ENCODE results near the gene RASA1.

Gene RASA1

GRCh38 chr5:87267574-87268125 lies at the start of gene RASA1:
Gene RASA1, plus strand, starts transcription at chr5:87267883. Its CDS starts 569 bp downstream, at chr5:87268452.
- peak within 1 kb of the TSS; percentile 95 for H3K9ac ChIP-seq (ENCODE audit: low read length)
- no peaks in the 10 kb centered on the region for H3K36me3 ChIP-seq (ENCODE audit: control insufficient read depth, insufficient read depth, low read length)
- H3K4me3 ChIP-seq (ENCODE audit: low read length), result peak within 1 kb of the TSS; percentile 72
- peaks cover 10% of the 10 kb centered on the region for H3K4me1 ChIP-seq (ENCODE audit: control insufficient read depth, insufficient read depth, low read length)
- H3K9me3 ChIP-seq (ENCODE audit: control insufficient read depth, low read length), result no peaks in the 10 kb centered on the region
- no peaks in the 10 kb centered on the region for H3K27me3 ChIP-seq (ENCODE audit: control insufficient read depth, insufficient read depth, low read length)

DNA sequence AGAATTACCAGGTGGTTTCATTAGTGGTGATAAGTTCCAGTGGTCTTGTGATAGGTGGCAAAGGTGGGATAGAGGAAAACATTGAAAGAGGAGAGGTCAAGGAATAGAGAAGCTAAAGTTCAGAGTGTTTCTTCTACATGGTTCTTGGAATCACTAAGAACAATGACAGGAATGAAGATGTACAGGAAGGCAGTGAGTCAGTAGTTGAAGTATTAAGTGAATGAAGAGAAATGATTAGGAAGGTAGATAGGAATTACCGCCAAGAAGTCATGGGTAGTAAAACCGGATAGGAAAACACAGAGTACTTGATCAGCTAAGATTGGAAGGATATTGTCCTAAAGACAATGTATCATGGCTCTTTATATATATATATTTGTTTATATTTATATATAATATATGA lies 37.9 kb upstream of the RASA1 start:
- Histone ChIP-seq H3K36me3 (ENCODE audit: control insufficient read depth, insufficient read depth, low read length) (no peaks in the 10 kb centered on the region), H3K27me3 (ENCODE audit: control insufficient read depth, insufficient read depth, low read length) (no peaks in the 10 kb centered on the region), H3K9ac (ENCODE audit: low read length) (no peak overlapping the region), H3K4me1 (ENCODE audit: control insufficient read depth, insufficient read depth, low read length) (no peaks in the 10 kb centered on the region), H3K9me3 (ENCODE audit: control insufficient read depth, low read length) (no peaks in the 10 kb centered on the region), H3K4me3 (ENCODE audit: low read length) (no peak overlapping the region)

- Histone ChIP-seq H3K27me3 (ENCODE audit: control insufficient read depth, insufficient read depth, low read length) (no peaks in the 10 kb centered on the region), H3K9ac (ENCODE audit: low read length) (no peak overlapping the region), H3K36me3 (ENCODE audit: control insufficient read depth, insufficient read depth, low read length) (no peaks in the 10 kb centered on the region), H3K4me3 (ENCODE audit: low read length) (no peak overlapping the region), H3K4me1 (ENCODE audit: control insufficient read depth, insufficient read depth, low read length) (no peaks in the 10 kb centered on the region), H3K9me3 (ENCODE audit: control insufficient read depth, low read length) (no peaks in the 10 kb centered on the region)
Measured at GRCh38 chr5:87231037-87231808, 36.5 kb upstream of the RASA1 start.

GRCh38 chr5:87233143-87233542 lies 34.5 kb upstream of the RASA1 start:
- H3K9me3 ChIP-seq (ENCODE audit: control insufficient read depth, low read length), result no peaks in the 10 kb centered on the region

DNA sequence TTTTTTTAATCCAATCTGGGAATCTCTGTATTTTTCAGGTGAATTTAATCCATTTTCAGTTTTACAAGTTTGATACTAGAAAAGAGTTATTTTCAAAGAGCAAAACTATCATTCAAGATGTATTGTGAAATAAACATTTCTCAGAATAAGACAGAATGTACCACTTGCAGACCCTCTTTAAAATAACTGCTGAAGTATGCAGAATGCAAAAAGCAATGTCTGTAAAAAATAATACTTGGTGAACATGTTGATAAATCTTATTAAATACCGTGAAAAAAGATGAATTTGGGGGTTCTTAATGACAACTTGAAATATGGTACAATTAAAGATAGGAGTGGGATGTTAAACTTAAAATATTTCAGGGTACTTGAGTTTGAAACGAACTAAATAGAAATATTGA lies 26.1 kb upstream of the RASA1 start:
- Histone ChIP-seq H3K4me1 (ENCODE audit: control insufficient read depth, insufficient read depth, low read length) (no peaks in the 10 kb centered on the region), H3K4me3 (ENCODE audit: low read length) (no peak overlapping the region), H3K36me3 (ENCODE audit: control insufficient read depth, insufficient read depth, low read length) (no peaks in the 10 kb centered on the region), H3K9ac (ENCODE audit: low read length) (no peak overlapping the region), H3K27me3 (ENCODE audit: control insufficient read depth, insufficient read depth, low read length) (no peaks in the 10 kb centered on the region), H3K9me3 (ENCODE audit: control insufficient read depth, low read length) (no peaks in the 10 kb centered on the region)

More at GRCh38 chr5:87233143-87233542, 34.5 kb upstream of the RASA1 start:
- Histone ChIP-seq H3K36me3 (ENCODE audit: control insufficient read depth, insufficient read depth, low read length) (no peaks in the 10 kb centered on the region), H3K27me3 (ENCODE audit: control insufficient read depth, insufficient read depth, low read length) (no peaks in the 10 kb centered on the region), H3K9ac (ENCODE audit: low read length) (no peak overlapping the region), H3K4me3 (ENCODE audit: low read length) (no peak overlapping the region), H3K4me1 (ENCODE audit: control insufficient read depth, insufficient read depth, low read length) (no peaks in the 10 kb centered on the region)

- Histone ChIP-seq H3K9me3 (ENCODE audit: control insufficient read depth, low read length) (no peaks in the 10 kb centered on the region), H3K4me3 (ENCODE audit: low read length) (no peak overlapping the region), H3K9ac (ENCODE audit: low read length) (no peak overlapping the region), H3K36me3 (ENCODE audit: control insufficient read depth, insufficient read depth, low read length) (no peaks in the 10 kb centered on the region), H3K4me1 (ENCODE audit: control insufficient read depth, insufficient read depth, low read length) (no peaks in the 10 kb centered on the region), H3K27me3 (ENCODE audit: control insufficient read depth, insufficient read depth, low read length) (no peaks in the 10 kb centered on the region)
Measured at GRCh38 chr5:87242242-87242641, 25.4 kb upstream of the RASA1 start.

DNA sequence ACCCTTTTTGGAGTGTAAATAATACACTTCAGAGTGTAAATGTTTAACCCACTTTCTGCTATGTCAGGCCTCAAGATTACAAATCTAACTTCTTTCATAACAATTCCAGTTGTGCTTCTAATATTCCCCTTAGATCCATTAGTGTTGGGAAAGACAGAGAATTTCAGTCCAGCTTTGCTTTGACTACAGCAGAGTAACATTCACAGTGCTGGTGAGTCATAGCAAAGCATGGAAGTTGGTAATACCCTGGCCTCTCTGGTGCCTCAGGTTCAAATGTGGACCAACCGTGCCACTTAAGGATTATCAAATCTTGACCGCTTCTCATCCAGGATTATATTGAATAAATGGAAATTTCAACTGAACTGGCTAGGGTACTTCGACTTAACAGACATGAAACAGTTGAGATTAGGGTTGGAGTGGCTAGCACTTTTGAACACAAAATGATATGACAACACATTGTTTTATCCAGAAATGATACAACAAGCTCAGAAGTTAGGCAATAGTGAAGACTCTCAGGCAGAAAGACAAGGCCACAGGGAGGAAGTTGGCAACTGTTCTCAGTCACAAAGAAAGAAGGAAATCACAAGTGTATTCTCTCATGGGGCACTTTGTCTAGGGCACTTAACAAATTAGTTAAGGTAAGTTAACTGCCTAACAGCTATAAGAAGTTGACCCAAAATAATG lies 24.4 kb upstream of the RASA1 start:
- Histone ChIP-seq H3K27me3 (ENCODE audit: control insufficient read depth, insufficient read depth, low read length) (no peaks in the 10 kb centered on the region), H3K4me3 (ENCODE audit: low read length) (no peak overlapping the region), H3K9me3 (ENCODE audit: control insufficient read depth, low read length) (no peaks in the 10 kb centered on the region), H3K4me1 (ENCODE audit: control insufficient read depth, insufficient read depth, low read length) (no peaks in the 10 kb centered on the region), H3K36me3 (ENCODE audit: control insufficient read depth, insufficient read depth, low read length) (no peaks in the 10 kb centered on the region), H3K9ac (ENCODE audit: low read length) (no peak overlapping the region)

- no peaks in the 10 kb centered on the region for H3K4me1 ChIP-seq (ENCODE audit: control insufficient read depth, insufficient read depth, low read length)
- no peak overlapping the region for H3K9ac ChIP-seq (ENCODE audit: low read length)
- no peaks in the 10 kb centered on the region for H3K36me3 ChIP-seq (ENCODE audit: control insufficient read depth, insufficient read depth, low read length)
- no peaks in the 10 kb centered on the region for H3K9me3 ChIP-seq (ENCODE audit: control insufficient read depth, low read length)
- no peak overlapping the region for H3K4me3 ChIP-seq (ENCODE audit: low read length)
- H3K27me3 ChIP-seq (ENCODE audit: control insufficient read depth, insufficient read depth, low read length), result no peaks in the 10 kb centered on the region
Measured at GRCh38 chr5:87245451-87245850, 22.2 kb upstream of the RASA1 start.

DNA sequence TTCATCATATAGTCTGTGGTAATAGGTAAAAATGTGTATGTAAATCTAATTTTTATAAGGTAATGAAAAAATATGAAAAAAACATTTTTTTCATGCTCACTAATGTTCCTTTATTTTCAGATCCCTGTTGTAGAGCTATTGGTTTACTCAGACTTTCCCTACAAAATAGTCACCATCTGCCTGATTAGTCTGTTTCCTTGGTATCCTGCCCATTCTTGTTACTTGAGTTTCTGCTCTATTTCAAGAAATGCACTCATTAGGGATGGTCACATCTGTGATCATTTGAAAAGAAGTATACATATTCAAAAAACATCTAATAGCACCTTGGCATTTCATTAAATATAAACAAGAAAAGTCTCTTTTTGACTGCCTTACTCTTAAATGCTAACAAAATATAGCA lies 21.6 kb upstream of the RASA1 start:
- Histone ChIP-seq H3K4me3 (ENCODE audit: low read length) (no peak overlapping the region), H3K9me3 (ENCODE audit: control insufficient read depth, low read length) (no peaks in the 10 kb centered on the region), H3K4me1 (ENCODE audit: control insufficient read depth, insufficient read depth, low read length) (no peaks in the 10 kb centered on the region), H3K27me3 (ENCODE audit: control insufficient read depth, insufficient read depth, low read length) (no peaks in the 10 kb centered on the region), H3K9ac (ENCODE audit: low read length) (no peak overlapping the region), H3K36me3 (ENCODE audit: control insufficient read depth, insufficient read depth, low read length) (no peaks in the 10 kb centered on the region)

- no peaks in the 10 kb centered on the region for H3K27me3 ChIP-seq (ENCODE audit: control insufficient read depth, insufficient read depth, low read length)
- no peak overlapping the region for H3K9ac ChIP-seq (ENCODE audit: low read length)
- H3K4me3 ChIP-seq (ENCODE audit: low read length), result no peak overlapping the region
- no peaks in the 10 kb centered on the region for H3K4me1 ChIP-seq (ENCODE audit: control insufficient read depth, insufficient read depth, low read length)
- H3K36me3 ChIP-seq (ENCODE audit: control insufficient read depth, insufficient read depth, low read length), result no peaks in the 10 kb centered on the region
- H3K9me3 ChIP-seq (ENCODE audit: control insufficient read depth, low read length), result no peaks in the 10 kb centered on the region
Measured at GRCh38 chr5:87252283-87252605, 15.4 kb upstream of the RASA1 start.

DNA sequence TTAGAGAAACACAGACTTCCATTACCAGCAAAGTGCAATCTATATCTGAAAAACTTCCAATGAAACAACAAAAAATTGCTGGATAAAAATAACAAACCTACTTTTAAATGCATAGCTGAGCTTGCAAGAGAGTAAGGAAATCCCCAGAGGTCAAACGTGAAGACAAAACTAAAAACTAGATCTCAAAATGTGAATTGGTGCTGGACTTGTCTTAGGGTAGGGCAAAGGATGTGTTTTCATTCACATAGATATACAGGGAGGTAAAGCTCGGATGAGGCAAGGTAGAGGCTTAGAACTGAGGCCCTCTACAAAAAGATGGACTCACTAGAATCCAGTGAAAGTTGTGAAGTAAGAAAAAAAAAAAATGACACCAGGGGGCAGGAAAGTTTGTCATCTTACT lies 13.6 kb upstream of the RASA1 start:
- Histone ChIP-seq H3K4me3 (ENCODE audit: low read length) (no peak overlapping the region), H3K4me1 (ENCODE audit: control insufficient read depth, insufficient read depth, low read length) (no peaks in the 10 kb centered on the region), H3K27me3 (ENCODE audit: control insufficient read depth, insufficient read depth, low read length) (no peaks in the 10 kb centered on the region), H3K36me3 (ENCODE audit: control insufficient read depth, insufficient read depth, low read length) (no peaks in the 10 kb centered on the region), H3K9me3 (ENCODE audit: control insufficient read depth, low read length) (no peaks in the 10 kb centered on the region), H3K9ac (ENCODE audit: low read length) (no peak overlapping the region)

DNA sequence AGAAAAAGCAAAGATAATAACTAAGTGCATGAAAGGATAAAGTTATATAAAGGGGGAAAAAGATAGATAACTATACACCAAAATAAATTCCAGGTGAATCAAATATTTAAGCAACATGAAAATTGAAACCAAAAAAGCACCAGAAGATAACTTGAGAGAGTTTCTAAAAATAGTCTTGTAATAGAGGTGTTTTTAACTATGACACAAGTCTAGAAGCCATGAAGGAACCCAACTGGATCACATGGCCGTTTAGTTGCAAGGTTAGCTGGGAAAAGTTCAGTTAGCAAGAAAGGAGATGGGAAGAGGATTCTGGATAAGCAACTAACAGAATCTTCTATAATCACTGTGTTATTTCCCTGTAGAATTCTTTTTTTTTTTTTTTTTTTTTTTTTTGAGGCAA lies 9.2 kb upstream of the RASA1 start:
- Histone ChIP-seq H3K9ac (ENCODE audit: low read length) (no peak overlapping the region), H3K27me3 (ENCODE audit: control insufficient read depth, insufficient read depth, low read length) (no peaks in the 10 kb centered on the region), H3K4me3 (ENCODE audit: low read length) (no peak overlapping the region), H3K9me3 (ENCODE audit: control insufficient read depth, low read length) (no peaks in the 10 kb centered on the region), H3K36me3 (ENCODE audit: control insufficient read depth, insufficient read depth, low read length) (no peaks in the 10 kb centered on the region), H3K4me1 (ENCODE audit: control insufficient read depth, insufficient read depth, low read length) (no peaks in the 10 kb centered on the region)
